Ascending aorta (tissue), 2 donors: ENCODE measurements around the gene TTC7B. TPM values are rescaled to one million over a fixed set of nuclear protein-coding genes. Genes with fewer than 3 reads are reported as not detected.

Source experiments
- DNase-seq, 2 donors: peaks; one replicate each; pipeline ENCODE4 v3.0.0-alpha.2; 2019; ENCODE audit warnings: low spot score in 2 of 2
- H3K27ac ChIP-seq, 2 donors: fragments of 200-600 bp; sonication (generic); one replicate each; pipeline ENCODE4 v1.5.1; 2016 to 2017; ENCODE audit warnings: mild to moderate bottlenecking in 1 of 2
- H3K27me3 ChIP-seq: fragments of 200-600 bp; sonication (generic); one replicate; pipeline ENCODE4 v1.5.1; 2017
- H3K36me3 ChIP-seq, 2 donors: fragments of 200-600 bp; sonication (generic); one replicate each; pipeline ENCODE4 v1.5.1; 2016
- H3K4me1 ChIP-seq, 2 donors: fragments of 200-600 bp; sonication (generic); one replicate each; pipeline ENCODE4 v1.5.1; 2016 to 2017; ENCODE audit warnings: mild to moderate bottlenecking in 1 of 2
- H3K4me3 ChIP-seq, 2 donors: fragments of 200-600 bp; sonication (generic); one replicate each; pipeline ENCODE4 v1.5.1; 2016 to 2017; ENCODE audit warnings: mild to moderate bottlenecking in 1 of 2
- H3K9me3 ChIP-seq, 2 donors: fragments of 200-600 bp; sonication (generic); one replicate each; pipeline ENCODE4 v1.5.1; 2016
- intact Hi-C: fragments of 100-400 bp; cut with DNase I; formaldehyde crosslinking; loops from one replicate; pipeline ENCODE4 v1.15.1; 2023
- total RNA-seq: library from RNA; depleted of rRNA; stranded (reverse); fragments of >200 nt; gene quantifications from one replicate; pipeline ENCODE4 v1.1.0, GENCODE V29; 2016
- TF ChIP-seq, protein P1 (sequence below), 3 experiments: fragments of 200-600 bp in 2 of 3; fragments of 450-650 bp in 1 of 3; sonication (generic) in 2 of 3; IDR thresholded peaks; one replicate each; pipeline ENCODE4 v1.5.1; 2016 to 2019; ENCODE audit warnings: antibody characterized with exemption in 3 of 3, mild to moderate bottlenecking in 1 of 3, moderate library complexity in 1 of 3

Gene TTC7B
- total RNA-seq, 1 donor from 2014 or later, result 18.5 TPM

GRCh38 chr14:90733139-90733808, 83.0 kb downstream of the TTC7B start:
- Histone ChIP-seq H3K36me3 (no peaks in the 10 kb centered on the region), H3K4me1 (peaks cover 2 to 13% of the 10 kb centered on the region in 2 donors), H3K4me3 (no peak overlapping the region), H3K27ac (no peak overlapping the region), H3K9me3 (no peaks in the 10 kb centered on the region), H3K27me3 (no peaks in the 10 kb centered on the region)
- intact Hi-C loops, result no loop called here
- DNase-seq, result no peak
- TF ChIP-seq, protein P1, sequence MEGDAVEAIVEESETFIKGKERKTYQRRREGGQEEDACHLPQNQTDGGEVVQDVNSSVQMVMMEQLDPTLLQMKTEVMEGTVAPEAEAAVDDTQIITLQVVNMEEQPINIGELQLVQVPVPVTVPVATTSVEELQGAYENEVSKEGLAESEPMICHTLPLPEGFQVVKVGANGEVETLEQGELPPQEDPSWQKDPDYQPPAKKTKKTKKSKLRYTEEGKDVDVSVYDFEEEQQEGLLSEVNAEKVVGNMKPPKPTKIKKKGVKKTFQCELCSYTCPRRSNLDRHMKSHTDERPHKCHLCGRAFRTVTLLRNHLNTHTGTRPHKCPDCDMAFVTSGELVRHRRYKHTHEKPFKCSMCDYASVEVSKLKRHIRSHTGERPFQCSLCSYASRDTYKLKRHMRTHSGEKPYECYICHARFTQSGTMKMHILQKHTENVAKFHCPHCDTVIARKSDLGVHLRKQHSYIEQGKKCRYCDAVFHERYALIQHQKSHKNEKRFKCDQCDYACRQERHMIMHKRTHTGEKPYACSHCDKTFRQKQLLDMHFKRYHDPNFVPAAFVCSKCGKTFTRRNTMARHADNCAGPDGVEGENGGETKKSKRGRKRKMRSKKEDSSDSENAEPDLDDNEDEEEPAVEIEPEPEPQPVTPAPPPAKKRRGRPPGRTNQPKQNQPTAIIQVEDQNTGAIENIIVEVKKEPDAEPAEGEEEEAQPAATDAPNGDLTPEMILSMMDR (IDR thresholded peaks at IDR 0.05), result no peak

GRCh38 chr14:90732718-90733117, 83.5 kb downstream of the TTC7B start:
- no peak for DNase-seq
- Histone ChIP-seq H3K36me3 (no peaks in the 10 kb centered on the region), H3K4me3 (no peak overlapping the region), H3K9me3 (no peaks in the 10 kb centered on the region), H3K27ac (no peak overlapping the region), H3K4me1 (peaks cover 2 to 14% of the 10 kb centered on the region in 2 donors), H3K27me3 (no peaks in the 10 kb centered on the region)
- TF ChIP-seq, protein P1 (IDR thresholded peaks at IDR 0.05), result no peak
- intact Hi-C loops, result no loop called here

GRCh38 chr14:90732139-90732538, 84.1 kb downstream of the TTC7B start:
- Histone ChIP-seq H3K27ac (no peak overlapping the region), H3K4me3 (no peak overlapping the region), H3K4me1 (peaks cover 2 to 14% of the 10 kb centered on the region in 2 donors), H3K27me3 (no peaks in the 10 kb centered on the region), H3K9me3 (no peaks in the 10 kb centered on the region), H3K36me3 (no peaks in the 10 kb centered on the region)
- TF ChIP-seq, protein P1 (IDR thresholded peaks at IDR 0.05), result no peak
- no peak for DNase-seq
- intact Hi-C loops, result no loop called here

GRCh38 chr14:90731487-90731886, 84.7 kb downstream of the TTC7B start:
- H3K36me3 ChIP-seq, result no peaks in the 10 kb centered on the region
- intact Hi-C loops, result no loop called here
- no peak overlapping the region for H3K27ac ChIP-seq
- no peak overlapping the region for H3K4me3 ChIP-seq
- H3K9me3 ChIP-seq, result no peaks in the 10 kb centered on the region
- DNase-seq, result no peak
- H3K4me1 ChIP-seq, result peaks cover 2 to 16% of the 10 kb centered on the region in 2 donors
- H3K27me3 ChIP-seq, result no peaks in the 10 kb centered on the region
- TF ChIP-seq, protein P1 (IDR thresholded peaks at IDR 0.05), result no peak

DNA sequence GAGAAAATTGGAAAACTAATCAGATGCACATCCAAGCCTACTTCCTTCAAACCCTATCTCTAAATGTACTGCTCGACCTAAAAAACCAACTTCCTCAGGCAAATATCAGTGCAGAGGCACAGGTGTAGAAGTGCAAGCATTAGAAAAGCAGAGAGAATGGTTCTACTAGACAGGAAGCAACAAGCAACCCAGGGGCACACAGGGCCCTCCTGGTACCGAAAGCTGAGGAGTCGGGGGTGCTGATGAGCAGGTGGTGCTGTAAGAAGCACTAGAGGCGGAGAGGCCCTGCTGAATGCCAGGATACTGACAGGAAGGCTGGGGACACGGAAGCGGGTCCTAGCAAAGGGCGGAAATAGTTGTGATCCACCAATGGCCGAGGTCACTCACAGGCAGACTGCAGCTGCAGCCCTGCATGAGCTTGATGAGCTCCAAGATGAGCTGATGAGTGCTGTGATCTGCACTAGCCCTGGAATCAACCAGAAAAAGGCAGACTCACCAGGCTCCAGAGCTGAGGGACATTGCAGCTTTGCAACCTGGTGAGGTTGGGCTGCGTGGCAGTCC, 85.9 kb downstream of the TTC7B start:
- Histone ChIP-seq H3K36me3 (no peaks in the 10 kb centered on the region), H3K4me1 (peaks cover 2 to 21% of the 10 kb centered on the region in 2 donors), H3K9me3 (no peaks in the 10 kb centered on the region), H3K27ac (no peak overlapping the region), H3K4me3 (no peak overlapping the region), H3K27me3 (no peaks in the 10 kb centered on the region)
- TF ChIP-seq, protein P1 (IDR thresholded peaks at IDR 0.05), result no peak
- intact Hi-C loops, result no loop called here
- no peak for DNase-seq
